AG04449 (cell line): ENCODE results near the gene PSKH1.

ENCODE experiments used
- CTCF ChIA-PET: fragments of 350-600 bp; formaldehyde crosslinking; extraction: SDS; loops from one replicate; lab custom pipeline; 2021; ENCODE audit warnings: antibody characterized with exemption; lab: Yijun Ruan, JAX
- POLR2A ChIA-PET: fragments of 400-600, 350-600 bp; formaldehyde crosslinking; extraction: SDS; loops from one replicate; lab custom pipeline; 2020; ENCODE audit warnings: antibody characterized with exemption, inconsistent platforms; lab: Yijun Ruan, JAX
- DNase-seq: peaks from one replicate; pipeline ENCODE4 v3.0.0-alpha.2; 2010; ENCODE audit warnings: low read depth, low spot score
- H3K4me3 ChIP-seq: 2 replicates; pipeline ENCODE4 v1.5.1; 2011; ENCODE audit warnings: low read depth, mild to moderate bottlenecking, control low read depth, low read length
- CTCF ChIP-seq: IDR thresholded peaks from one replicate; pipeline ENCODE4 v1.5.1; 2011; ENCODE audit warnings: mild to moderate bottlenecking, moderate library complexity, low read length, control low read depth, inconsistent platforms; ENCODE audit not compliant: insufficient read depth; ENCODE audit errors: missing control alignments

The PSKH1 gene

GRCh38 chr16:67953641-67954375 lies 60.8 kb downstream of the PSKH1 start:
- no peak for DNase-seq
- ChIA-PET CTCF (interaction anchor here (1.0 to 5.8 kb wide), 2 partner anchors 12 to 39 kb away, joined by 3 to 34 read pairs; no protein-coding TSS in a partner anchor), POLR2A (interaction anchor here (0.9 kb wide), 1 partner anchor 18 kb away, joined by 3 read pairs; the partner anchor contains the start of gene PSMB10)
- H3K4me3 ChIP-seq: no peak overlapping the region
- no peak for TF ChIP-seq CTCF

GRCh38 chr16:67954421-67955196 lies 61.6 kb downstream of the PSKH1 start:
- no peak overlapping the region for H3K4me3 ChIP-seq
- no peak for DNase-seq
- TF ChIP-seq CTCF: no peak
- ChIA-PET CTCF (interaction anchor here (0.7 to 5.8 kb wide), 3 partner anchors 13 to 86 kb away, joined by 3 to 34 read pairs (median 3); no protein-coding TSS in a partner anchor), POLR2A (no interaction called here)

GRCh38 chr16:67957622-67958021 lies 64.6 kb downstream of the PSKH1 start:
- H3K4me3 ChIP-seq: no peak overlapping the region
- ChIA-PET CTCF (interaction anchor here (4.3 kb wide), 1 partner anchor 17 kb away, joined by 27 read pairs; no protein-coding TSS in a partner anchor), POLR2A (no interaction called here)
- no peak for DNase-seq
- no peak for TF ChIP-seq CTCF

GRCh38 chr16:67959536-67960329 lies 66.7 kb downstream of the PSKH1 start:
- TF ChIP-seq CTCF: no peak
- no peak overlapping the region for H3K4me3 ChIP-seq
- CTCF ChIA-PET: interaction anchor here (0.6 to 4.3 kb wide), 8 partner anchors 9 to 143 kb away, joined by 3 to 27 read pairs (median 3); no protein-coding TSS in a partner anchor
- no peak for DNase-seq
- POLR2A ChIA-PET: interaction anchor here (0.5 to 1.5 kb wide), 4 partner anchors 9 to 143 kb away, joined by 3 to 11 read pairs (median 4); partner anchors contain the start of gene PSMB10

- TF ChIP-seq CTCF: no peak
- ChIA-PET POLR2A (no interaction called here), CTCF (interaction anchor here (2.5 kb wide), 1 partner anchor 14 kb away, joined by 7 read pairs; no protein-coding TSS in a partner anchor)
- no peak overlapping the region for H3K4me3 ChIP-seq
- no peak for DNase-seq
Observed at GRCh38 chr16:67961551-67961957, 68.5 kb downstream of the PSKH1 start.
